Body of pancreas (tissue), 4 donors: Measurements from ENCODE around the gene CIAO2A. TPM values are rescaled to one million over a fixed set of nuclear protein-coding genes. Genes with fewer than 3 reads are reported as not detected.
"Not testable (repeated sequence)": the region's sequence is repeated elsewhere in the genome, so short reads cannot be mapped to it uniquely, and the experiment has no call there.

Experiments used
- ATAC-seq: fragments of 150-250 bp; one replicate; pipeline ENCODE4 v1.9.1; 2016
- DNase-seq, 4 donors: peaks; one replicate each; pipeline ENCODE4 v3.0.0-alpha.2; 2019
- H3K27ac ChIP-seq, 4 donors: fragments of 200-600 bp; sonication (generic); 1 replicate in 3 of 4; 2 replicates in 1 of 4; pipeline versions ENCODE4 v1.5.1 to v1.6.1; 2016 to 2019; ENCODE audit warnings: mild to moderate bottlenecking in 1 of 4, mixed read lengths in 1 of 4, moderate library complexity in 1 of 4
- H3K27me3 ChIP-seq, 2 donors: fragments of 200-600 bp; sonication (generic); one replicate each; pipeline ENCODE4 v1.6.0; 2016; ENCODE audit warnings: mild to moderate bottlenecking in 1 of 2
- H3K36me3 ChIP-seq, 2 donors: fragments of 200-600 bp; sonication (generic); replicated peaks in 1 of 2; 2 replicates each; pipeline ENCODE4 v1.5.1; 2016; ENCODE audit warnings: low read depth in 2 of 2; ENCODE audit not compliant: insufficient read depth in 1 of 2
- H3K4me1 ChIP-seq: fragments of 200-600 bp; sonication (generic); one replicate; pipeline ENCODE4 v1.6.0; 2016
- H3K4me3 ChIP-seq, 2 donors: fragments of 200-600 bp; sonication (generic); 1 replicate in 1 of 2; 2 replicates in 1 of 2; pipeline ENCODE4 v1.5.1; 2016 to 2019
- H3K9me3 ChIP-seq, 3 donors: fragments of 200-600 bp; sonication (generic); 1 replicate in 2 of 3; 2 replicates in 1 of 3; pipeline ENCODE4 v1.5.1; 2016
- POLR2A ChIP-seq, 3 donors: fragments of 450-650 bp; IDR thresholded peaks; one replicate each; pipeline ENCODE4 v1.6.1; 2016; ENCODE audit warnings: antibody characterized with exemption in 3 of 3, mild to moderate bottlenecking in 2 of 3
- WGBS, 2 donors: methylation state at CpG; one replicate each; pipeline ENCODE4 v1.1.5; 2017; 5-methylcytosine and 5-hydroxymethylcytosine counted together
- intact Hi-C: fragments of 100-400 bp; cut with DNase I; formaldehyde crosslinking; loops from one replicate; pipeline ENCODE4 v1.15.1; 2023
- total RNA-seq, 2 donors: library from RNA; depleted of rRNA; stranded (reverse); fragments of >200 nt; gene quantifications; one replicate each; pipeline ENCODE4 v1.1.0, GENCODE V29; 2016
- TF ChIP-seq, protein P1 (sequence below), 7 experiments: fragments of 450-650 bp in 4 of 7; fragments of 200-600 bp in 3 of 7; sonication (generic) in 3 of 7; IDR thresholded peaks; one replicate each; pipeline ENCODE4 v1.5.1; 2016 to 2019; ENCODE audit warnings: antibody characterized with exemption in 7 of 7

Gene CIAO2A
- total RNA-seq, 2 donors from 2014 or later = 48.1 to 57.1 TPM

DNA sequence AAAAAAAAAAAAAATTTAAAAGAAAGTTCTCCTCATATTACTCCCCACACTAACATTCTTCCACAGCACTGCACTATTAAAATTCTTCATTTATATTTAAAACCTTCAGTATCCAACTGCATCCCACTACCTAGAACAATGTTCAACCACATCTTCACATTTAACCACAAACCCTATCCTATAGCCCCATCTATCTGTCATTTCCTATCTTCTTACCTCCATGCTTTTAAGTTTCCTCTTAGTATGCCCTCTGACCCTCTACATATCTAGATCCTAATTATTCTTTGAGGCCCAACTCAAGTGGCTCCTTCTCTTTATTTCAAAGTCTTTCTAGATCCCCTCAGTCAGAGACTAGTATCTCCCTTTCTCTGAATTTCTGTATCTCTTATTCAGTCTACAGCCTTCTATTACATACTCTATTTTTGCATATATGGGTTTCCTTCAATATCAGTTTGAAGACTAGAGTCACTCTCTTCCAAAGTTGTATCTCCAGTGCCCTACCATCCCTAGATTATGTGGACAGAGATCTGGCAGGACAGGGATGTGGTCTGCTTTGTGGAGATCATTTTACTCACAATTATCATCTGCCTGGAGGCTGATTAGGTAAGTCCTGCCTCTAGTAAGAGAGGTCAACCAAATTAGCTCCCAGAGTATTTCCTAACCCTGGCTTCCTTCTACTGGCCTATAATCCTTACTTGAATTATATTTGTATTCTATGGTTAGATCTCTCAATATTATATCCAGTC is 1.4 kb downstream of the CIAO2A start:
- Histone ChIP-seq H3K27ac (peak overlapping the region in 2 of 4 donors; percentile 87 to 95), H3K4me1 (peaks cover 54% of the 10 kb centered on the region), H3K27me3 (no peaks in the 10 kb centered on the region), H3K9me3 (no peaks in the 10 kb centered on the region), H3K36me3 (peaks cover 0 to 11% of the 10 kb centered on the region in 2 donors), H3K4me3 (no peak overlapping the region)
- no peak for ATAC-seq
- intact Hi-C loops = loop anchor here (10.0 kb wide), 1 partner anchor 63 kb away; the partner anchor contains the start of gene SNX22
- TF ChIP-seq POLR2A (IDR thresholded peaks at IDR 0.05) = no peak
- TF ChIP-seq, protein P1, sequence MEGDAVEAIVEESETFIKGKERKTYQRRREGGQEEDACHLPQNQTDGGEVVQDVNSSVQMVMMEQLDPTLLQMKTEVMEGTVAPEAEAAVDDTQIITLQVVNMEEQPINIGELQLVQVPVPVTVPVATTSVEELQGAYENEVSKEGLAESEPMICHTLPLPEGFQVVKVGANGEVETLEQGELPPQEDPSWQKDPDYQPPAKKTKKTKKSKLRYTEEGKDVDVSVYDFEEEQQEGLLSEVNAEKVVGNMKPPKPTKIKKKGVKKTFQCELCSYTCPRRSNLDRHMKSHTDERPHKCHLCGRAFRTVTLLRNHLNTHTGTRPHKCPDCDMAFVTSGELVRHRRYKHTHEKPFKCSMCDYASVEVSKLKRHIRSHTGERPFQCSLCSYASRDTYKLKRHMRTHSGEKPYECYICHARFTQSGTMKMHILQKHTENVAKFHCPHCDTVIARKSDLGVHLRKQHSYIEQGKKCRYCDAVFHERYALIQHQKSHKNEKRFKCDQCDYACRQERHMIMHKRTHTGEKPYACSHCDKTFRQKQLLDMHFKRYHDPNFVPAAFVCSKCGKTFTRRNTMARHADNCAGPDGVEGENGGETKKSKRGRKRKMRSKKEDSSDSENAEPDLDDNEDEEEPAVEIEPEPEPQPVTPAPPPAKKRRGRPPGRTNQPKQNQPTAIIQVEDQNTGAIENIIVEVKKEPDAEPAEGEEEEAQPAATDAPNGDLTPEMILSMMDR (IDR thresholded peaks at IDR 0.05) = peak in 4 of 7 experiments; percentile 3 to 36 (median 28)
- no peak for DNase-seq

DNA sequence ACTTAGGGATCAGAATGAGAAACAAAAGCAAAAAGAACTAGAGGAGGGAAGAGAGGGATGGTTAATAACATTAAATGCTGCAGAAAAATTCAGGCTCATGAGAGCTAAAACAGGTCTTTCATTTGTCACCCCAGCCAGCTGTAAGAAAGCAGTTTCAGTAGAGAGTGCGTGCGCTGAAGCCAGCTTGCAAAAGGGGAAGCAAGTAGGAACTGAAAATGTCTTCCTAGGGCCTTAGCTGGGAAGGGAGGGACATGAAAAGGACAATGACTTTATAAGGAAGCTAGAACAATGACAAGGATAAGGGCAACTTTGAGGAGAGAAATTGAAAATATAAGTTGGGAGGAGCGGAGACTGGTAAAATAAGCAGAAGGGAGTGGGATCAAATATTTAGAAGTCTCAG is 3.1 kb downstream of the CIAO2A start:
- Histone ChIP-seq H3K27me3 (no peaks in the 10 kb centered on the region), H3K27ac (peak overlapping the region in 1 of 4 donors; percentile 54), H3K4me1 (peaks cover 47% of the 10 kb centered on the region), H3K9me3 (no peaks in the 10 kb centered on the region), H3K4me3 (no peak overlapping the region), H3K36me3 (peaks cover 0 to 11% of the 10 kb centered on the region in 2 donors)
- TF ChIP-seq POLR2A (IDR thresholded peaks at IDR 0.05) = no peak
- TF ChIP-seq, protein P1 (IDR thresholded peaks at IDR 0.05) = no peak
- peak in 1 of 4 donors; percentile 45 for DNase-seq
- no peak for ATAC-seq
- intact Hi-C loops = loop anchor here (10.0 kb wide), 1 partner anchor 64 kb away; the partner anchor contains the start of gene SNX22
- WGBS, 2 donors = 84 to 95% methylated on average over 3 of the region's 3 CpGs

DNA sequence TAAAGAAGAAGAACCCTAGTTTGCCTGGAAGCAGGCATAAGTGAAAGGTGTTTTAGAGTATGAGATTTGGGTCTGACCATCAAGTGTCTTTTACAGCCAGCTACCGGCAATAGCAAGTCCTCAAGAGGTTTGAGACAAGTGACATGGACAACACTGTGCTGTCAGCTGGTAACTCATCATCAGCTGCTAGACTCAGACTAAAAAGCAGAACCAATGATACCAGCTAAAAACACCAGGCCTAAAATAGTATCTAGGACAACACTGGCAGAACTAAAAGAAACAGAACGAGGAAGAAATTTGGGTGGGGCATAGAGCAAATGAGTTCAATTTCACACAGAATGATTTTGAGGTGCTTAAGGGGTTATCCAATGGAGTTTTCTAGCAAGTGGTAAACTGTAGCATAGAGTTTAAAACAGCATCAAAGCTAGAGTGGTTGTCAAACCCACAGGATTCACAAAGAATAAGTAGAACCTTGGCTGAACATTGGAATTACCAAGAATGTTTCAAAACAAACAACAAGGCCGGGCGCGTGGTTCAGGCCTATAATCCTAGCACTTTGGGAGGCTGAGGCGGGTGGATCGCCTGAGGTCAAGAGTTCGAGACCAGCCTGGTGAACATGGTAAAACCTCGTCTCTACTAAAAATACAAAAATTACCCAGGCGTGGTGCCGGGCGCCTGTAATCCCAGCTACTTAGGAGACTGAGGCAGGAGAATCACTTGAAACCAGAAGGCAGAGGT is 3.9 kb downstream of the CIAO2A start:
- ATAC-seq (no peak), DNase-seq (peak in 1 of 4 donors; percentile 33)
- Histone ChIP-seq H3K27ac (peak overlapping the region in 1 of 4 donors; percentile 54), H3K4me3 (no peak overlapping the region), H3K4me1 (peaks cover 39% of the 10 kb centered on the region), H3K27me3 (no peaks in the 10 kb centered on the region), H3K9me3 (no peaks in the 10 kb centered on the region), H3K36me3 (peaks cover 0 to 13% of the 10 kb centered on the region in 2 donors)
- intact Hi-C loops = loop anchor here (10.0 kb wide), 1 partner anchor 65 kb away; the partner anchor contains the start of gene SNX22
- TF ChIP-seq, protein P1 (IDR thresholded peaks at IDR 0.05) = no peak
- TF ChIP-seq POLR2A (IDR thresholded peaks at IDR 0.05) = no peak
- WGBS, 2 donors = 90 to 95% methylated on average over 12 of the region's 12 CpGs

DNA sequence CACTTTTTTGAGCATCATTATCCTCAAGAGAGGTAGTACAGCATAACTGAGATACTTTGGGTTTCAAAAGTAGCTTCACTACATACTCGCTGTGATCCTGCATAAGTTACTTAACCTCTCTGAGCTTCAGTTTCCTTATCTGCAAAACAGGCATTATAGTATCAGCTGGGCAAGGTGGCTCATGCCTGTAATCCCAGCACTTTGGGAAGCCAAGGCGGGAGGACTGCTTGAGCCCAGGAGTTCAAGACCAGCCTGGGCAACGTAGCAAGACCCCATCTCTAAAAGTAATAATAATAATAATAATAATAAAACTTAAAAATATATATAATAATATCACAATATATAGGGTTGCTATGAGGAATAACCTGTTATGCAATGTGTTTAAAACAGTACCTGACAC is 10.9 kb downstream of the CIAO2A start:
- intact Hi-C loops = no loop called here
- Histone ChIP-seq H3K4me1 (peaks cover 4% of the 10 kb centered on the region), H3K9me3 (no peaks in the 10 kb centered on the region), H3K36me3 (peaks cover 0 to 7% of the 10 kb centered on the region in 2 donors), H3K27ac (no peak overlapping the region), H3K4me3 (no peak overlapping the region), H3K27me3 (no peaks in the 10 kb centered on the region)
- 64% methylated on average over 3 of the region's 3 CpGs for WGBS, 2 donors
- TF ChIP-seq, protein P1 (IDR thresholded peaks at IDR 0.05) = no peak
- no peak for TF ChIP-seq POLR2A (IDR thresholded peaks at IDR 0.05)
- no peak for DNase-seq
- ATAC-seq = no peak

DNA sequence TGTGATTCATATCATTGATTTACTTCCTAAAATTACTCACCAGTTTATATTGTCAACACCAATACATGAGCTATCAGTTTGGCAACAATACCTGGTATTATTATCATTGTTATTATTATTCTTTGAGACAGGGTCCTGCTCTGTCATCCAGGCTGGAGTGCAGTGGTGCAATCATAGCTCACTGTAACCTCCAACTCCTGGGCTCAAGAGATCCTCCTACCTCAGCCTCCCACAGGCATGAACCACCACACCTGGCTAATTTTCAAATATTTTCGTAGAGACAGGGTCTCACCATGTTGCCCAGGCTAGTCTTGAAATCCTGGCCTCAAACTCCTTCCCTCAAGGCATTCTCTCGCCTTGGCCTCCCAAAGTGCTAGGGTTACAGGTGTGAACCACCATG is 20.1 kb downstream of the CIAO2A start:
- ATAC-seq, intact Hi-C loops, H3K4me3 ChIP-seq, H3K9me3 ChIP-seq, H3K36me3 ChIP-seq, DNase-seq, H3K27me3 ChIP-seq: not testable (repeated sequence)
- Histone ChIP-seq H3K27ac (peak overlapping the region; percentile 62 to 92 (median 83)), H3K4me1 (peaks cover 68% of the 10 kb centered on the region)
- WGBS, 2 donors = 90 to 98% methylated on average over 2 of the region's 2 CpGs
